ENCODE data around the gene BRSK2.
"Not testable (repeated sequence)": the region's sequence is repeated elsewhere in the genome, so short reads cannot be mapped to it uniquely, and the experiment has no call there.

The BRSK2 gene

DNA sequence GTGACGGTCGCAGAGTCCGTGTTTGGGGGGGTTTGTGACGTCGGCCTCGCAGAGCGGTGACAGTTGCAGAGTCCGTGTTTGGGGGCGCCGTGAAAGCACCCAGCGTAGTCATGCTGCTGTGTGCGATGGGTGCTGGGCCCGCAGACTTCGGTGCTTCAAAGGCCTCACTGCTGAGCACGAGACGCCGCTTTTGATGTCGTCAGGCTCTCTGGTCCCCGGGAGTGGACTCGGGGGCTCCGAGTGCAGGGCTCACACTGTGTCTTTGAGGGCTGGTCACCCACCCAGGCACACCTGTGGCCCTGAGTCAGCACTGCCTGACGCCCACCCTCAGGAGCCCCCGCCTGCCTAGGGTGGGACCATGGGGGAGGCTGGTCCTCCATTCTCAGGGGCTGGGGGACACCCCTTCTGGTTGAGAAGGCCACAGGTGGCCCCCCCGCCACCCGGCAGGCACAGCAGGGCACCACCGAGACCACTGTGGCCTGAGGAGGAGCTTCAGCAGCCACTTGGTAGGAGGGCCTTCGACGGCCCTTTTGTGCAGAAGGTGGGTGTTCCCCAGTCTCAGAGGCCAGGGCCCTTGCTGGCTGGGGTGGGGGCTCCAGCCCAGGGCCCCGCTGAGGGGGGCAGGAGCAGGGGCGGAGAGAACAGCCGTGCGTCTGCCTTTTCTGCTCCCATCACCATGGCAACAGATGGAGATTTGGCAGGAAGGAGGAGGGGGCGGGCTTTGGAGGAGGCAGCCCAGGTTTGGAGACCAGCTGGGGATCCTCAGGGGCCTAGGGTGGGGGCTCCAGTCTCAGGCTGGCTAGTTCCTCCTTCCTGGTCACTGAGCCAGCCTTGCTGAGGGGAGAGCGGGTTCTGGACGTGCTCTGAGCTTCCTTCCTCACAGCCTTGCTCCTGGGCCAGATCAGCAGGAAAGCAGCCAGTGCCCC lies 20.9 kb downstream of the BRSK2 start:
- no peak for DNase-seq

- DNase-seq, result no peak
These were observed 21.6 kb downstream of the BRSK2 start for GRCh38 chr11:1411301-1411700.

DNA sequence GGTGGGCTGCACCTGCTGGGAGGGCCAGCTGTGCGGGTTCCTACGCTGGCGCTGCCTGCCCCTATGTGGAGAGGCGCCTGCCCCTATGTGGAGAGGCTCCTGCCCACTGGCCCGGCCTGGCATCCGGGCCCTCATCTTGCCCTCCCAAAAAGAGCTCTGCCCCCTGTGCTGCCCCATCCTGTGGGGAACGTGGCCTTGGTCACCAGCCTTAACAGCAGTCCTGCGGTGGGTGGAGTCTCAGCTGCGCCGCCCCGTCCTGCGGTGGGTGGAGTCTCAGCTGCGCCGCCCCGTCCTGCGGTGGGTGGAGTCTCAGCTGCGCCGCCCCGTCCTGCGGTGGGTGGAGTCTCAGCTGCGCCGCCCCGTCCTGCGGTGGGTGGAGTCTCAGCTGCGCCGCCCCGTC lies 22.0 kb downstream of the BRSK2 start:
- DNase-seq, result not testable (repeated sequence)

DNA sequence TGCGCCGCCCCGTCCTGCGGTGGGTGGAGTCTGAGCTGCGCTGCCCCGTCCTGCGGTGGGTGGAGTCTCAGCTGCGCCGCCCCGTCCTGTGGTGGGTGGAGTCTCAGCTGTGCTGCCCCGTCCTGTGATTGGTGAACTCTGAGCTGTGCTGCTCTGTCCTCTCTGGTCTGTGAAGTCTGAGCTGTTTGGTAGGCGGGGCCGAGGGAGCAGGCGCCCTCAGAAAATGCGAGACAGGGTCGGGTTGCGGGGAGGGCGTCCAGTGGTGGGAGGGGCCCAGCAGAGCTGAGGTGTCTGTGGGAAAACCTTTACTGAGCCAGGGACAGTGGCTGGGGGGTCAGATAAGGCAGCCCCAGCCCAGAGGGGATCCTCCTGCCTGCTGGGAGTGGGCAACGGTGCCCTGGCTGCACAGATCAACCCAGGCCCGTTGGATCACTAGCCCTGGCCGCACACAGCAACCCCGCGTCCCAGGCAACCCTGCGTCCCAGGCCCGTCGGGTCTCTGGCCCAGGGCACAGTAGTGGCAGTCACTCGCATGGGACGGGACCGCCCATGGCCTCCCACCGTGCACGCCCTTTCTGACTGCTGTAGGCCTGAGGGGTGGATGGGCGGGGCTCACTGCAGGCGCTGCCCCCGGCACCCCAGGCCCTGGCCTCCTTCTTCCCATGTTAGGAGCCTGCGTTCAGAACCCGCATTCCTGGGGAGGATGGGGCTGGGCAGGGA lies 22.8 kb downstream of the BRSK2 start:
- DNase-seq, result no peak

DNA sequence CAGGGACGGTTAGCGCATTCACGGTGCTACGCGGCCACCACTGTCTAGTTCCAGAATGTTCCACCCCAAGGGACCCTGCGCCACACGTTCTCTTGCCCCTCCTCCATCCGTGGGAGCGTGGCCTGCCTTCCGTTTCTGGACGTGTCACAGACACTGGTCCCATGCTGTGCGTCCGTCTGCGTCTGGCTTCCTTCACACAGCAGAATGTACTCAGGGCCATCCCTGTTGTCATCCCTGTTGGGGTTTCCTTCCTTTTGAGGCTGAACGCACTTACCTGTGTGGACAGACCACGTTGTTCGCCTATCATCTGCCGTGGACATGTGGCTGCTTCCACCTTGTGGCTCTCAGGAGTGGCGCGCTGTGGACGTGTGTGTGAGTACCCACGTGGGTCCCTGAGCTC lies 24.9 kb downstream of the BRSK2 start:
- DNase-seq, result no peak

GRCh38 chr11:1415631-1416030 lies 25.9 kb downstream of the BRSK2 start:
- DNase-seq, result no peak

DNA sequence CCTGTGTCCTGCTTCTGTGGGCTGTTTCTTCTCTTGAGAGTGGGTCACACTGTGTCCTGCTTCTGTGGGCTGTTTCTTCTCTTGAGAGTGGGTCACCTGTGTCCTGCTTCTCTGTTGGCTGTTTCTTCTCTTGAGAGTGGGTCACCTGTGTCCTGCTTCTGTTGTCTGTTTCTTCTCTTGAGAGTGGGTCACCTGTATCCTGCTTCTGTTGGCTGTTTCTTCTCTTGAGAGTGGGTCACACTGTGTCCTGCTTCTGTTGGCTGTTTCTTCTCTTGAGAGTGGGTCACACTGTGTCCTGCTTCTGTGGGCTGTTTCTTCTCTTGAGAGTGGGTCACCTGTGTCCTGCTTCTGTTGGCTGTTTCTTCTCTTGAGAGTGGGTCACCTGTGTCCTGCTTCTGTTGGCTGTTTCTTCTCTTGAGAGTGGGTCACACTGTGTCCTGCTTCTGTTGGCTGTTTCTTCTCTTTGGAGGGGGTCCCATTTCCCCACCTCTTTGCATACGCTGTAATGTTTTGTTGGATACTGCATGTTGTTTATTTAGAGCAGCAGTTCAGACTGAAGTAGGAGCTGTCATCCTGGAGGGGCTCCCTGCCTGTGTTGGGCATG lies 28.6 kb downstream of the BRSK2 start:
- not testable (repeated sequence) for DNase-seq

DNA sequence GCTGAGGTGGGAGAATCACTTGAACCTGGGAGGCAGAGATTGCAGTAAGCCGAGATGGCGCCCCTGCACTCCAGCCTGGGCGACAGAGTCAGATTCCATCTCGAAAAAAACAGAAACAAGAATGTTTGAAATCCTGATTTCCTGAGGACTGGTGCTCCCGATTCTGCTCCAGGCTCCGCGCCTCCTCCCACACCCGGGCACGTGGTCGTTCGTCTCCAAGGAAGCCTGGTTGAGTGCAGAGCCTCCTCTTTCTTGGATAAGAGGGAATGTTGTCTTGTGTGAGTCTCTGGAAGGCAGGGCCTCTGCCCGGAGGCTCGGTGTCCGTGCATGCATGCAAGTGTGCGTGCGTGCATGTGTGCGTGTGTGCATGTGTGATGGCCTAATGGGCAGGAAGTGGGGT lies 30.1 kb downstream of the BRSK2 start:
- DNase-seq, result no peak

DNA sequence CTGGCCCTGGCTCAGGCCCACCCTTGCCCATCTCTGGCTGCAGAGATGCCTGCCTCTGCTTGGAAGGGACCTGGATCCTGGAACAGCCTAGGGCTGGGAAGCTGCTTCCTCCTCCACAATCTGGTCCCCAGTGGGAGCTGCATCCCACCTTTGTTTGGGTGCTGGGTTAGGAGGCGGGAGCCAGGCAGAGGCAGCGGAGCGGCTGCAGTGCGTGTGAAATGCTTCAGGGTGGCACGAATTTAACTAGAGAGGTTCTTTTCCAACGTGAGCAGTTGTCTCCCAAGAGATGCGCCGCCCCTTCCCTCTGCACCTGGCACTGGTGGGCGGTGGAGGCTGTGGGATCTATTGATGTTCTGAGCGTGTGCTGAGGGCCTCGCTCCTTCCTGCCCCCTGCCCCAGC lies 31.6 kb downstream of the BRSK2 start:
- no peak for DNase-seq

GRCh38 chr11:1422481-1422880 lies 32.7 kb downstream of the BRSK2 start:
- no peak for DNase-seq

GRCh38 chr11:1422981-1423380 lies 33.2 kb downstream of the BRSK2 start:
- no peak for DNase-seq

DNA sequence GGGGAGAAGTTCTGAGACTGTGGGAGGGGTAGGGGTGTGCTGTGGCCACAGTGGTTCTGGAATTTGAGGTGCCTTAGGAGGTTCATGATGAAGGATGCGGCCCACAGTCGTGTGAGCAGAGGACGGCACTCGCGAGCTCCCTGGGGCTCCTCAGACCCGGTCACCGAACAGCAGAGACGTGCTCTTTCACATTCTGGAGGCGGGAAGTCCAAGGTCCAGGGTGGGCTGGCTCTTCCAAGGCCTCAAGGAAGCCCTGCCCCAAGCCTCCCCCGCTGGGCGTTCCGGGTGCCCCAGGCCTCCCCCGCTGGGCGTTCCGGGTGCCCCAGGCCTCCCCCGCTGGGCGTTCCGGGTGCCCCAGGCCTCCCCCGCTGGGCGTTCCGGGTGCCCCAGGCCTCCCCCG lies 33.7 kb downstream of the BRSK2 start:
- DNase-seq, result not testable (repeated sequence)

GRCh38 chr11:1425006-1425405 lies 35.3 kb downstream of the BRSK2 start:
- DNase-seq, result no peak

- DNase-seq, result no peak
These were observed 35.7 kb downstream of the BRSK2 start for GRCh38 chr11:1425439-1425838.

DNA sequence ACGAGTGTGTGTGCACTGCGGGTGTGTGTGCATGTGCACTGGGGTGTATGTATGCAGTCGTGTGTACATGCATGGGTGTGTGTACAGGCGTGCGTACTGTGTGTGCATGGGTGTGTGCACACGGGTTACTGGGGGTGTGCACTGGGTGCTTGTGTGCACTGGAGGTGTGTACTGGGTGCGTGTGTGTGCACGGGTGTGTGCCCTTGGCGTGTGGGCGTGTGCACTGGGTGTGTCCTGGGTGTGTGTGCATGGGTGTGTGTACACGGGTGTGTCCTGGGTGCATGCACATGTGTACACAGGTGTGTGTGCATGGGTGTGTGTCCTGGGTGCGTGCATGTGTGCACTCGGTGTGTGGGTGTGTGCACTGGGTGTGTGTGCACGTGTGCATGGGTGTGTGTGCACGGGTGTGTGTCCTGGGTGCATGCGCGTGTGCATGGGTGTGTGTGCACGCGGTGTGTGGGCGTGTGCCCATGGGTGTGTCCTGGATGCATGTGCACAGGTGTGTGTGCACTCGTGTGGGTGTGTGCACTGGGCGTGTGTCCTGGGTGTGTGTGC lies 39.1 kb downstream of the BRSK2 start:
- no peak for DNase-seq

DNA sequence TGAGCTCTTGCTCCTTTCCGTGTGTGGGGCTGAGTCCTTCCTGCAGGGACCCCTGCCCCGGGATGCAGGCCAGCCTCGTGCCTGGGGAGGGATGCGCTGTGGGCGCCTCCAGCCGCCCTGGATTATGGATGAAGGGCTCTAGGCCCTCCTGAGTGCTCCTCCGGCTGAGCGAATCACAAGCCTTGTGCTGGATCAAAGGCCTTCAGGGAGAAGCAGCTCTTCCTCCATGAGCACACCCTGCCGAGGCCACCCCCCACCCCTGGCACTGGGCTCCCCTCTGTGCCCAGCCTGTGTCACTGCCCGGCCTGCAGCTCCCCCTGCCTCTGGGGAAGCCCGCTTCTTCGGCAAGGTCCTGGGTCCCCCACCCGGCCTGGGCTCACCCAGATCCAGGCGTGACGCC lies 43.8 kb downstream of the BRSK2 start:
- DNase-seq, result no peak

DNA sequence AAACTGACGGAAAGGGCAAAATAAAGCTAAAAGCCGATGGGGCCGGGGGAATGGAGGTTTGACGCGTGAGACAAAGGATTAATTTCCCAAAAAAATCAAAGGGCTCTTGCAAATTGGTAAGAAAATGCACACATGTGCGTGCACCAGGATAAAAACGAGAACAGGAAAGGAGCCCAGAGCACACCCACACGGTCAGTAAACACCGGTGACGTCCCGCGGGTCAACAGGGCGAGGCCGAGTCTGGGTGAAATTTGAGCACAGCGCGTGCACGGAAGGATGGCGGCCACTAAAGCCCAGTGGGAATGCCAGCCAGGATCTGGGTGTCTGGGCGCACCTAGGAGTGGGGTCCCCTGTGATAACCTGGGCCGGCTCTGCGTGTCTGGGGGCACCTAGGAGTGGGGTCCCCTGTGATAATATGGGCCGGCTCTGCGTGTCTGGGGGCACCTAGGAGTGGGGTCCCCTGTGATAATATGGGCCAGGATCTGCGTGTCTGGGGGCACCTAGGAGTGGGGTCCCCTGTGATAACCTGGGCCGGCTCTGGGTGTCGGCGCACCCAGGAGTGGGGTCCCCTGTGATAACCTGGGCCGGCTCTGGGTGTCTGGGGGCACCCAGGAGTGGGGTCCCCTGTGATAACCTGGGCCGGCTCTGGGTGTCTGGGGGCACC lies 44.4 kb downstream of the BRSK2 start:
- DNase-seq, result no peak

DNA sequence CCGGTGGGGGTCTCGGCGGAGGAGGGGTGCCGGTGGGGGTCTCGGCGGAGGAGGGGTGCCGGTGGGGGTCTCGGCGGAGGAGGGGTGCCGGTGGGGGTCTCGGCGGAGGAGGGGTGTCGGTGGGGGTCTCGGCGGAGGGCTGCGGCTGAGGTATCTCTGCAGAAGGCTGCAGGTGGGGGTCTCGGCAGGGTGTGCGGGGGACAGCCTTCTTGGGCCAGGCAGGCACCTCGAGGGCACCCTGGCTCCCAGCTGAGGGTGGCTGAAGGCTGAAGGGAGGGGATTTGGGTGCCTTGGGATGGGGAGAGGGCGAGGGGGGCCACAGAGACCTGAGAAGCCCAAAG lies 45.7 kb downstream of the BRSK2 start:
- not testable (repeated sequence) for DNase-seq

DNA sequence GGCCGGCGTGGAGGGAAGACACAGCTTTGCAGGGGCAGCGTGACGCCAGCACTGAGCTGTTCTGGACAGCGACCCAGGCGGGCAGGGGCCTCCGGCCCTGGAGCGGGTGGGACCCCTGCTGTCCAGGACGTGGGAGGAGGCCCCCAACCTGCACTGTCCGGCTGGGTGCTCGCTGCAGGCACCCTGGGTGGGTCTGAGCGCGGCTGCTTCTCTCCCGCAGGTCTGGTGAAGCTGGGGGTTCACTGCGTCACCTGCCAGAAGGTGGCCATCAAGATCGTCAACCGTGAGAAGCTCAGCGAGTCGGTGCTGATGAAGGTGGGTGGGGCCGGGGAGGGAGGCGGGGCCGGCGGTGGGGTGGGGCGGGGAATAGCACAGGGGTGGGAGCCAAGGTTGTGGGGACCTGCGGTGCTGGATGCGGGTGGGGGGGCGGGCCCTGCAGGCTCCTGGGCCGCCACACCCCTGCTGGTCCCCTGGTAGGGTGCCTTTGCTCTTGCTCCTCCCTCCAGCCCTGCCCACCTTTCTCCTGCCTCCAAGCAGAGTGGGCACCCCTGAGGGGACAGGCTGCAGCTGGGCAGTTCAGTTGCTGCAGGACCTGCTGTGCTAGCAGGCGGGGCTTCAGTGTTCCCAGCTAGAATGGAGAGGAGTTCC lies 46.2 kb downstream of the BRSK2 start:
- DNase-seq, result no peak

DNA sequence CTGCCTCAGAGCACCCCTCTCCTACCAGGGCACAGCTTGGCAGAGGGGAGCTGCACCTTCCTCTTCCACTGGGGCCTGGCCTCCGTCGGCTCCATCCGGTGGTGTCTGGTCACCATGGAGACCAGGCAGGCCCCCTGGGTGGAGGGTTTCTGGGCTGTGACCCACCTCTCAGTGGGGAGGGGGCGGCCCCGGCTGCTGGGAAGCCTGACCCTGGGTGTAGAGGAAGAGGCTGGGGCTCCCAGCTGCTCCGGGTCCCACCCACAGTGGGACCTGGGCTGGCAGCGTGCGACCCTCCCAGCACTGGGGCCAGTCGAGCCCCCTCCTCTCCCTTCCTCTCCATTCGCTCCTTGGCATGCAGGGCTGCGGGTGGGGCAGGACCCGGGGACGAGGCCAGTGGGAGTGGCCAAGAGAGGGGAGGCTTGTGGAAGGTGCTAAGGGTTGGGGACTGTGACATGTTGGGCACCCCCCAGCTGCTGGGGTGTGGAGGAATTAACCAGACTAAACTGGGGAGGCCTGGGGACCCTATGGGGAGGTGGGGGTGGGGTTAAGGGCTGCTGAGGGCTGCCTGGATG lies 46.8 kb downstream of the BRSK2 start:
- DNase-seq, result no peak

GRCh38 chr11:1437500-1437899 lies 47.8 kb downstream of the BRSK2 start:
- DNase-seq, result no peak
